ENCODE results near the gene FAM163A. TPM values are rescaled to one million over a fixed set of nuclear protein-coding genes. Genes with fewer than 3 reads are reported as not detected.
"Not testable (repeated sequence)": the region's sequence is repeated elsewhere in the genome, so short reads cannot be mapped to it uniquely, and the experiment has no call there.

The FAM163A gene
- total and polyA plus RNA-seq, 7 donors = 0.04 to 0.52 (median 0.08) TPM; not detected in 2

DNA sequence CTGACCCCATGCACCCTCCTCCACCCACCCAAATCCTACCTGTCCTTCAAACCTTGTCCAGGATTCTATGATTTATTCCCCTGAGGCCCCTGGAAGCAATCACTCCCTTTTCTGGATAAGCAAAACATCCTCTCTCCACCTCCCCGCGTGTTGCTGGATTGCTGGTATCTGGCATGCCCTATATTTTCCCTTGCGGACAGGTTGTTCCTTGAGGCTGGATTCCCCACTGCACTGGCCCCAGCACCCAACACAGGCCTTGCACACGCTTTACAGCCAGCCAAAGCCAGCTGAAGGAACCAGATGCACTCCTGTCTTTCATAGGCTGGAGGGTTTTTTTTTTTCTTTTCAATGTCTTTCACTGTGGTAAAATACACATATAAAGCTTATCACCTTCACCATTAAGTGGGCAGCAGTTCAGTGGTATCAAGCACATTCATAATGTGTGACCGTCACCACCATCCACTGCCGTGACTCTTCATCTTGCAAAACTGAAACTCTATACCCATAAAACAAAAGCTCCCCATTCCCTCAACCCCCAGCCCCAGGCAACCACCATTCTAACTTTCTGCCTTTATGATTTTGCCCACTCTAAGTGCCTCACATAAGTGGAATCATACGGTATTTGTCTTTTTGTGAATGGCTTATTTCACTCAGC is 83.7 kb downstream of the FAM163A start:
- Histone ChIP-seq H3K27ac (no peak overlapping the region), H3K9me3 (no peaks in the 10 kb centered on the region), H3K4me1 (no peaks in the 10 kb centered on the region), H3K36me3 (ENCODE audit: insufficient read depth in 1 of 2, low read depth in 1 of 2) (no peaks in the 10 kb centered on the region), H3K4me3 (no peak overlapping the region), H3K27me3 (ENCODE audit: insufficient read depth in 3 of 3, low read length in 2 of 3) (no peaks in the 10 kb centered on the region)
- TF ChIP-seq, protein P1, sequence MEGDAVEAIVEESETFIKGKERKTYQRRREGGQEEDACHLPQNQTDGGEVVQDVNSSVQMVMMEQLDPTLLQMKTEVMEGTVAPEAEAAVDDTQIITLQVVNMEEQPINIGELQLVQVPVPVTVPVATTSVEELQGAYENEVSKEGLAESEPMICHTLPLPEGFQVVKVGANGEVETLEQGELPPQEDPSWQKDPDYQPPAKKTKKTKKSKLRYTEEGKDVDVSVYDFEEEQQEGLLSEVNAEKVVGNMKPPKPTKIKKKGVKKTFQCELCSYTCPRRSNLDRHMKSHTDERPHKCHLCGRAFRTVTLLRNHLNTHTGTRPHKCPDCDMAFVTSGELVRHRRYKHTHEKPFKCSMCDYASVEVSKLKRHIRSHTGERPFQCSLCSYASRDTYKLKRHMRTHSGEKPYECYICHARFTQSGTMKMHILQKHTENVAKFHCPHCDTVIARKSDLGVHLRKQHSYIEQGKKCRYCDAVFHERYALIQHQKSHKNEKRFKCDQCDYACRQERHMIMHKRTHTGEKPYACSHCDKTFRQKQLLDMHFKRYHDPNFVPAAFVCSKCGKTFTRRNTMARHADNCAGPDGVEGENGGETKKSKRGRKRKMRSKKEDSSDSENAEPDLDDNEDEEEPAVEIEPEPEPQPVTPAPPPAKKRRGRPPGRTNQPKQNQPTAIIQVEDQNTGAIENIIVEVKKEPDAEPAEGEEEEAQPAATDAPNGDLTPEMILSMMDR (IDR thresholded peaks at IDR 0.05) = no peak
- DNase-seq (no peak), ATAC-seq (no peak)
- intact Hi-C loops (cut with DNase I) = no loop called here
- 70 to 80% (median 79%) methylated on average over 7 of the region's 7 CpGs for WGBS, 3 donors

DNA sequence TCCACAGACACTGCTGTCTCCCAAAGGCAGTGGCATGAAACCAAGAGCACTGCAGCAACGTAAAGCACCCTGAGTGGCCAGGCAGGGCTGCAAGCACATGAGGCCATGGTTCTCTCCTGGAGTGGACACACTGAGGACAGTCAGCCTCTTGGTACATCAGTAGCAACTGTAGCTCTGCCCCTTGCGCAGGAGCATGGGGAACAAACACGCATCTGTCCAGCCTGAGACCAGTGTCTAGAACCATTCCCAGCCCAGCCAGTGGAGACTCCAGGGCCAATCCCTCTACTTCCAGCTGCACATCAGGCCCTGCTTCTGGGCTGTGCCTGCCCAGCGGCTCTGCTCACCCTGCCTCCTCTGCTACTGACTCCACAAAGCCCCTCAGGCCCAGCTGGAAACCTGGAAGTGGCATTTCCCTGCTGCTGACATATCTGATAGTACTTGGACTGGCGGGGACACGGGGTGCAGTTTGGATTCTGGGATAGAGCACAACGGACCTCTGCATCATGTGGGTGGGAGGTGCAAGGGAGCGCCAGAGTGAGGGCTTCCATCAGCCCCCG is 85.5 kb downstream of the FAM163A start:
- intact Hi-C loops (cut with DNase I) = no loop called here
- WGBS, 3 donors = 89 to 93% (median 91%) methylated on average over 9 of the region's 9 CpGs
- no peaks in the 10 kb centered on the region for H3K27me3 ChIP-seq (ENCODE audit: insufficient read depth in 3 of 3, low read length in 2 of 3)
- no peaks in the 10 kb centered on the region for H3K4me1 ChIP-seq
- H3K9me3 ChIP-seq = no peaks in the 10 kb centered on the region
- peaks cover 0 to under 1% of the 10 kb centered on the region in 2 donors for H3K36me3 ChIP-seq (ENCODE audit: insufficient read depth in 1 of 2, low read depth in 1 of 2)
- no peak overlapping the region for H3K4me3 ChIP-seq
- H3K27ac ChIP-seq = no peak overlapping the region
- TF ChIP-seq, protein P1 (IDR thresholded peaks at IDR 0.05) = no peak
- ATAC-seq (no peak), DNase-seq (no peak)

DNA sequence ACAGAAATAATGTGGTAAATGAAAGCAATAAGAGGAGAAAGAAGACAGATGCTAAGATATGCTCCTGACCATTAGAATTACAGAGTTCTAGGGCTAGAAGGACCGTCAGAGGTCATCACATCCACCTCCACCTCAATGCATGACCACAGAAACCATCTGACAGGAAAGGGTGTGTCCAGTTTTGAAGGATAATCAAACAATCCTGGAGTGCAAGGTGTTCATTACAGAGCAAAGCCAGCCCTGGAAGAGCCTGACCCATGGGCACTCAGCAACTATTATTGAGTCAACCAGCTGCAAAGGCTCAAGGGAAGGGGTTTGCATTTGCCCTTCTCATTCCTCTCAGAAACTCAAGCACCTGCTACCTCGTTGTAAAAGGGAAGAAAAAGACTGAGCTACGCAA is 88.1 kb downstream of the FAM163A start:
- Histone ChIP-seq H3K36me3 (ENCODE audit: insufficient read depth in 1 of 2, low read depth in 1 of 2) (peaks cover 0 to 14% of the 10 kb centered on the region in 2 donors), H3K4me1 (no peaks in the 10 kb centered on the region), H3K27ac (no peak overlapping the region), H3K9me3 (no peaks in the 10 kb centered on the region), H3K4me3 (no peak overlapping the region), H3K27me3 (ENCODE audit: insufficient read depth in 3 of 3, low read length in 2 of 3) (no peaks in the 10 kb centered on the region)
- ATAC-seq (no peak), DNase-seq (no peak)
- intact Hi-C loops (cut with DNase I) = no loop called here
- TF ChIP-seq, protein P1 (IDR thresholded peaks at IDR 0.05) = no peak
- 57 to 65% (median 65%) methylated on average over 3 of the region's 3 CpGs for WGBS, 3 donors

DNA sequence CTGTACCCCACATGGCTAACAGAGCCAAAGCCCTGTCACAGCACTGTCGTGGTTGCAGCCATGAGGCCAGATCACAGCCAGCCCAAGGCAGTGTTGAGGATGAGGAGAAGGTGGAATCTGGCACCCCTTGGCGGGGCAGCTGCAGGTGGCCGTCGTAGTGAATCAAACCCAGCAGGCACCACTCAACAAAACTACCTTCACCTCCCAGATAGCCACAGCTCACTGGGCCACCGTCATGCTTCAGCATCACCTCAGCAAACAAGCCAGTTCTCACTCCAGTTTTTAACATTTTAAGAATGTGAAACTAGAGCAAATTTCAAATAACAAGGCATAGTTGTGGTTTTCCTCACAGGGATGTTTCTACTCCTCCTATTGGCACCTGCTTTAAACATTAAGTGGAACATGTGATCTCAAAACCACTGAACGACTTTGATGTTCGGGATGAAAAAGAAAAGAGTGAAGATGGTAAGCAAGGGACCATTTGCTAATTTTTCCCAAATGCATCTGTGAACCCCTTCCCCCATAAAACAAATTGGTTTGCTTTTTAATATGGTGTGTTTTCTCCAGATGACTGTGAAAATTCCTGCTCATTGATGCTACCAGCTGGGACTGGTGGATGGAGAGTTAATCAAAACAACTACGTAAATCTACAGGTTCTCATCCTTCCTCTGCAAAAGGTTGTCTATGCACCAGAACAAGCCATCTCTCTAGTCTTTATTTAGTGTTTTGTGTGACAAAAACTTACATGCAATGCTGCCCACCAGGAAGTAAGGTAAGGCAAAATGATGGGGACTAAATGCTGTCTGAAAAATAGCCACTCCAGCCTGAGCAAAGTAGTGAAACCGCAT is 89.0 kb downstream of the FAM163A start:
- Histone ChIP-seq H3K27ac (no peak overlapping the region), H3K27me3 (ENCODE audit: insufficient read depth in 3 of 3, low read length in 2 of 3) (no peaks in the 10 kb centered on the region), H3K36me3 (ENCODE audit: insufficient read depth in 1 of 2, low read depth in 1 of 2) (peaks cover 0 to 18% of the 10 kb centered on the region in 2 donors), H3K9me3 (no peaks in the 10 kb centered on the region), H3K4me1 (no peaks in the 10 kb centered on the region), H3K4me3 (no peak overlapping the region)
- DNase-seq (no peak), ATAC-seq (no peak)
- intact Hi-C loops (cut with DNase I) = no loop called here
- TF ChIP-seq, protein P1 (IDR thresholded peaks at IDR 0.05) = no peak
- WGBS, 3 donors = 65 to 70% (median 66%) methylated on average over 9 of the region's 9 CpGs

DNA sequence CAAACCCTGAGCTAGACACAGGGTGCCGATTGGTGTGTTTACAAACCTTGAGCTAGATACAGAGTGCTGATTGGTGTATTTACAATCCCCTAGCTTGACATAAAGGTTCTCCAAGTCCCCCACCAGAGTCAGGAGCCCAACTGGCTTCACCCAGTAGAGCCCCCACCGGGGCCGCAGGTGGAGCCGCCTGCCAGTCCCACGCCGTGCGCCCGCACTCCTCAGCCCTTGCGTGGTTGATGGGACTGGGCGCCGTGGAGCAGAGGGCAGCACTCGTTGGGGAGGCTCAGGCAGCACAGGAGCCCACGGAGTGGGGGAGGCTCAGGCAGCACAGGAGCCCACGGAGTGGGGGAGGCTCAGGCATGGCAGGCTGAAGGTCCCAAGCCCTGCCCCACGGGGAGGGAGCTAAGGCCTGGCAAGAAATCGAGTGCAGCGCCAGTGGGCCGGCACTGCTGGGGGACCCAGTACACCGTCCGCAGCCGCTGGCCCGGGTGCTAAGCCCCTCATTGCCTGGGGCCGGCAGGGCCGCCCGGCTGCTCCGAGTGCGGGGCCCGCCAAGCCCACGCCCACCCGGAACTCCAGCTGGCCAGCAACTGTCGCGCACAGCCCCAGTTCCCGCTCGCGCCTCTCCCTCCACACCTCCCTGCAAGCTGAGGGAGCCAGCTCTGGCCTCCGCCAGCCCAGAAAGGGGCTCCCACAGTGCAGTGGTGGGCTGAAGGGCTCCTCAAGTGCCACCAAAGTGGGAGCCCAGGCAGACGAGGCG is 93.8 kb downstream of the FAM163A start:
- H3K27ac ChIP-seq; H3K27me3 ChIP-seq (ENCODE audit: insufficient read depth in 3 of 3, low read length in 2 of 3); H3K4me3 ChIP-seq; H3K4me1 ChIP-seq; DNase-seq; H3K9me3 ChIP-seq; ATAC-seq; intact Hi-C loops (cut with DNase I): not testable (repeated sequence)
- WGBS, 3 donors = 96 to 99% (median 99%) methylated on average over 31 to 38 of the region's 38 CpGs
- peaks cover 0 to 42% of the 10 kb centered on the region in 2 donors for H3K36me3 ChIP-seq (ENCODE audit: insufficient read depth in 1 of 2, low read depth in 1 of 2)
